Activated naive CD8-positive, alpha-beta T cell treated with anti-CD3 and anti-CD28 coated beads, Interleukin-2, amount 50 U/mL, for 24 hours (primary cell): ENCODE results near the gene ATP1B3.

Experiments
- ATAC-seq: fragments of 150-1000 bp; cut with Tn5 transposase; one replicate; pipeline ENCODE4 v1.10.0; 2021
- DNase-seq: peaks from one replicate; pipeline ENCODE4 v3.0.0; 2021
- H3K27ac Mint-ChIP-seq: one replicate; pipeline ENCODE4 v1.8.0; 2021; ENCODE audit warnings: mild to moderate bottlenecking, mixed read lengths
- H3K27me3 Mint-ChIP-seq: one replicate; pipeline ENCODE4 v1.8.0; 2021; ENCODE audit warnings: mixed read lengths
- H3K36me3 Mint-ChIP-seq: one replicate; pipeline ENCODE4 v1.8.0; 2021; ENCODE audit warnings: low read depth, mixed read lengths
- H3K4me1 Mint-ChIP-seq: one replicate; pipeline ENCODE4 v1.8.0; 2021; ENCODE audit warnings: mixed read lengths
- H3K4me3 Mint-ChIP-seq: one replicate; pipeline ENCODE4 v1.8.0; 2021; ENCODE audit warnings: mild to moderate bottlenecking, moderate library complexity, mixed read lengths
- H3K9me3 Mint-ChIP-seq: one replicate; pipeline ENCODE4 v1.8.0; 2021; ENCODE audit warnings: mixed read lengths

The ATP1B3 gene

DNA sequence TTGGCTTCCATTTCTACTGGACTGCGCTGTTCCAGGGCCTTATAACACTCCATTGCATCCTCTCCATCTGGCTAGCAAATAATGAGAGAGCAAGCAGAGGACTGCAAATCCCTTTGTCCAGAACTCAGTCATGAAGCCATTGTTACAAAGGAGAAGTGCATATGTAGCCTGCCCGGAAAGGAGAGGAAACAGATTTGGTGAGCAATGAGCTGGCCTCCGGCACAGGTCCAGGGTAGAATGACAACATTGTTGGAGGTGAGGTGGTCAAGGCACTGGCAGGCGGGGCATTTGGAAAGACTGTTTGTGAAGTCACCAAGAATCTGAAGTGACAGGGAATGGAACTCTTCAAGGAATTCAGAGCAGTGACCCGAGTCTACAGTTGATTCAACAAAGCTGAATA, 25.0 kb upstream of the ATP1B3 start:
- H3K36me3 Mint-ChIP-seq = no peaks in the 10 kb centered on the region
- peaks cover 4% of the 10 kb centered on the region for H3K27me3 Mint-ChIP-seq
- no peaks in the 10 kb centered on the region for H3K9me3 Mint-ChIP-seq
- no peaks in the 10 kb centered on the region for H3K4me1 Mint-ChIP-seq
- DNase-seq = no peak
- H3K27ac Mint-ChIP-seq = no peak overlapping the region
- H3K4me3 Mint-ChIP-seq = no peak overlapping the region
- no peak for ATAC-seq

DNA sequence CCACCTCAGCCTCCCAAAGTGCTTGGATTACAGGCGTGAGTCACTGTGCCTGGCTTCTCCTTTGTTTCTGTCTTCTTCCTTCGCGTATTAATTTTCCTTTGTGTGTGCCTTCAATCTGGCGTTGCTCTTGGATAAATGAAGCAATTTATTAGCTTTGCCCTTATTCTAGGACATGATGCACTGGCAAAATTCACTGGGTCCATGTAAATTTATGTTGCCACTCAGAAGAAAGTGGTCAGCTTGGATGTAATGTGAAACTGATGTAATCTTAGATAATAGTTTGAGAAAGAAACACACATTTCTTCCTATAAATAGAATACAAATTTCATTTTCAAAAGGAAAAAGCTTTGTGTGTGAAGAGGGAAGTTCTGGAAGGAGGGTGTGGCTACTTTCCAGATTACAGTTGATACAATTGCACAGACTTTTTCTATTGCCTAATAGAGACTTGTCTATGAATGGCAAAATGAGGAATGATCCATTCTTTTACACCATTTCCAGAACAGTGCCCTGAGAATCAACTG, 23.3 kb upstream of the ATP1B3 start:
- Mint-ChIP-seq H3K9me3 (no peaks in the 10 kb centered on the region), H3K27me3 (peaks cover 4% of the 10 kb centered on the region)
- DNase-seq = no peak

GRCh38 chr3:141853629-141854168, 22.7 kb upstream of the ATP1B3 start:
- Mint-ChIP-seq H3K4me1 (no peaks in the 10 kb centered on the region), H3K9me3 (no peaks in the 10 kb centered on the region), H3K27me3 (peaks cover 2% of the 10 kb centered on the region), H3K36me3 (no peaks in the 10 kb centered on the region), H3K27ac (no peak overlapping the region), H3K4me3 (no peak overlapping the region)
- ATAC-seq (no peak), DNase-seq (no peak)

More for the DNA sequence above, 23.3 kb upstream of the ATP1B3 start:
- Mint-ChIP-seq H3K36me3 (no peaks in the 10 kb centered on the region), H3K4me3 (no peak overlapping the region), H3K4me1 (no peaks in the 10 kb centered on the region), H3K27ac (no peak overlapping the region)
- no peak for ATAC-seq

GRCh38 chr3:141854599-141854998, 21.8 kb upstream of the ATP1B3 start:
- no peak overlapping the region for H3K27ac Mint-ChIP-seq
- H3K36me3 Mint-ChIP-seq = no peaks in the 10 kb centered on the region
- DNase-seq (no peak), ATAC-seq (no peak)
- peaks cover 2% of the 10 kb centered on the region for H3K27me3 Mint-ChIP-seq
- no peaks in the 10 kb centered on the region for H3K9me3 Mint-ChIP-seq
- H3K4me1 Mint-ChIP-seq = no peaks in the 10 kb centered on the region
- H3K4me3 Mint-ChIP-seq = no peak overlapping the region

- Mint-ChIP-seq H3K27me3 (no peaks in the 10 kb centered on the region), H3K9me3 (no peaks in the 10 kb centered on the region), H3K4me3 (no peak overlapping the region), H3K4me1 (peaks cover 2% of the 10 kb centered on the region), H3K36me3 (no peaks in the 10 kb centered on the region), H3K27ac (no peak overlapping the region)
- DNase-seq = no peak
- ATAC-seq = peak; percentile 10
These were observed 18.1 kb upstream of the ATP1B3 start for GRCh38 chr3:141858312-141858711.

DNA sequence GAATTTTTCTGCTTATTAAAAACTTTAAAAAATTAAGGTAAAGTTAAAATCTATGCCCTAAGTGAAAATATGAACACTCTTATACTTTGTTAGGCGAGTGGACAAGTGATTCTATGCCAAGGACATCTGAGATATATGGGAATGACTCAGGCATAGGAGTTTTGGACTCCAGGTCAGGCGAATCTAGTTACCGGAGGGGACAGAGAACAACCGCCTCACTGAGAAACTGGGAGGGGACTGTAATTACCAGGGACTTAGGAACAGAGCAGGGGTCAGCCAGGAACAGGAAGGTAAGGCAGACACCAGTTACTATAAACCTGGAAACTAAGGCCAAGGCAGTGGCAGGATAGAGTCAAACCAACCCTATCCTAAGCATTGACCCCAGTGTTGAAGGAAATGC, 16.8 kb upstream of the ATP1B3 start:
- Mint-ChIP-seq H3K27me3 (no peaks in the 10 kb centered on the region), H3K9me3 (no peaks in the 10 kb centered on the region), H3K36me3 (no peaks in the 10 kb centered on the region), H3K4me3 (no peak overlapping the region), H3K4me1 (peaks cover 15% of the 10 kb centered on the region), H3K27ac (no peak overlapping the region)
- DNase-seq (no peak), ATAC-seq (no peak)

- Mint-ChIP-seq H3K9me3 (no peaks in the 10 kb centered on the region), H3K4me1 (peaks cover 15% of the 10 kb centered on the region), H3K4me3 (no peak overlapping the region), H3K27ac (no peak overlapping the region), H3K36me3 (no peaks in the 10 kb centered on the region), H3K27me3 (no peaks in the 10 kb centered on the region)
- no peak for DNase-seq
- no peak for ATAC-seq
These were observed 16.3 kb upstream of the ATP1B3 start for GRCh38 chr3:141860086-141860669.

GRCh38 chr3:141860766-141861513, 15.5 kb upstream of the ATP1B3 start:
- ATAC-seq (no peak), DNase-seq (no peak)
- H3K36me3 Mint-ChIP-seq = no peaks in the 10 kb centered on the region
- H3K9me3 Mint-ChIP-seq = no peaks in the 10 kb centered on the region
- H3K27ac Mint-ChIP-seq = no peak overlapping the region
- no peak overlapping the region for H3K4me3 Mint-ChIP-seq
- H3K27me3 Mint-ChIP-seq = no peaks in the 10 kb centered on the region
- peaks cover 15% of the 10 kb centered on the region for H3K4me1 Mint-ChIP-seq

- H3K4me1 Mint-ChIP-seq = peaks cover 15% of the 10 kb centered on the region
- no peaks in the 10 kb centered on the region for H3K27me3 Mint-ChIP-seq
- H3K9me3 Mint-ChIP-seq = no peaks in the 10 kb centered on the region
- H3K4me3 Mint-ChIP-seq = no peak overlapping the region
- no peaks in the 10 kb centered on the region for H3K36me3 Mint-ChIP-seq
- no peak for ATAC-seq
- DNase-seq = no peak
- H3K27ac Mint-ChIP-seq = no peak overlapping the region
These were observed 14.1 kb upstream of the ATP1B3 start for GRCh38 chr3:141862279-141862816.

- peak overlapping the region; percentile 27 for H3K27ac Mint-ChIP-seq
- H3K36me3 Mint-ChIP-seq = no peaks in the 10 kb centered on the region
- peaks cover 15% of the 10 kb centered on the region for H3K4me1 Mint-ChIP-seq
- H3K27me3 Mint-ChIP-seq = no peaks in the 10 kb centered on the region
- DNase-seq (no peak), ATAC-seq (no peak)
- H3K4me3 Mint-ChIP-seq = no peak overlapping the region
- H3K9me3 Mint-ChIP-seq = no peaks in the 10 kb centered on the region
These were observed 13.0 kb upstream of the ATP1B3 start for GRCh38 chr3:141863491-141863890.

DNA sequence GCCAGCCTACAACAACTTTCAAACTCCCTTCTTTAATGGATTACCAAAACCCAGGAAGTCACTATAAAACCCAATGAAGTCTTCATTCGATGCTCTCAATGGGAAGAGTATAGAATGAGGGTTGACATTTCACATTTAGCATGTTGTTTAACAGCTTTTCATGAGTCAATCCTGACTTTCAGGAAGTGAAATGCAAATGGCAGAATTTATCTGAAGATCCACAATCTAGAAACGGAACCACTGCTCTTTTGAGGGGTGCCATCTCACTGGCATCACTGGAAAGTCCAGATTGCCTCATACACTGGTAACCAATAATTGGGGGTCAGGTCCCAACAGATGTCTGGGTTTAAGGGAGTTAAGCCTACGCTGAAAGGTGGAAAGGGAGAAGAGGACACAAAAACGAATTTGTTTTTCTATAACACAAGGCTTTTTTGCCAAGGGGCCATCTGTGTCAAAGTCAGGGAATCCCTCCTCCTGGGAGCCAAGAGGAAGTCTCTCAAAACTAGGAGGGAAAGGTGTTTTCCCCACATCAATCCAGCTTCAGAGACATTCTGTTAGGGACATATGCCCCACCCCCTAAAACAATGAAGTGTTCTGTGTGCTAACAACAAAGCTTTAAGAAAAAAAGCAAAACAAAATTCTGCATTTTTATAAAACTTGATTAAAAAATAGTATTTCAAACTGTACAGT, 12.0 kb upstream of the ATP1B3 start:
- Mint-ChIP-seq H3K4me1 (peaks cover 15% of the 10 kb centered on the region), H3K27ac (peak overlapping the region; percentile 48), H3K36me3 (no peaks in the 10 kb centered on the region), H3K4me3 (no peak overlapping the region), H3K27me3 (no peaks in the 10 kb centered on the region), H3K9me3 (no peaks in the 10 kb centered on the region)
- DNase-seq (no peak), ATAC-seq (no peak)

DNA sequence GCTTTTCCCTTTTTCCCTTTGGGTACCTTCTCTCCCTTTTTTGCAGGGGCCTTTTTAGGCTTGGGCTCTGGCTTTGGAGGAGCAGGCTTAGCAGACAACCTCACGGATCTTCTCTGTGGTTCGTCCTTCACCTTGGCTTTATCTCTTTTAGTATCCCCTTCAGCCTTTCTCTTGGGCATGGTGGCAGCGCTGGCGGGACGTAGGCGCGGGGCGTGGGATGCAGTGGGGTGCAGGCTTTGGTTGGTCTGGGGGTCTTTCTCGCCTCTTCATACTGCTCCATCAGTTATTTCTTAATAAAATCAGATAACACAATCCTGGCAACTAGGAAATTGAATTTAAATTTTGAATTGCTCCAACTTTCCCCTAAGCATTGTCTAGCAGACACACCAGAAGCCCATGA, 11.3 kb upstream of the ATP1B3 start:
- Mint-ChIP-seq H3K4me3 (no peak overlapping the region), H3K4me1 (peaks cover 15% of the 10 kb centered on the region), H3K27me3 (no peaks in the 10 kb centered on the region), H3K36me3 (no peaks in the 10 kb centered on the region), H3K9me3 (no peaks in the 10 kb centered on the region), H3K27ac (no peak overlapping the region)
- ATAC-seq (no peak), DNase-seq (no peak)

DNA sequence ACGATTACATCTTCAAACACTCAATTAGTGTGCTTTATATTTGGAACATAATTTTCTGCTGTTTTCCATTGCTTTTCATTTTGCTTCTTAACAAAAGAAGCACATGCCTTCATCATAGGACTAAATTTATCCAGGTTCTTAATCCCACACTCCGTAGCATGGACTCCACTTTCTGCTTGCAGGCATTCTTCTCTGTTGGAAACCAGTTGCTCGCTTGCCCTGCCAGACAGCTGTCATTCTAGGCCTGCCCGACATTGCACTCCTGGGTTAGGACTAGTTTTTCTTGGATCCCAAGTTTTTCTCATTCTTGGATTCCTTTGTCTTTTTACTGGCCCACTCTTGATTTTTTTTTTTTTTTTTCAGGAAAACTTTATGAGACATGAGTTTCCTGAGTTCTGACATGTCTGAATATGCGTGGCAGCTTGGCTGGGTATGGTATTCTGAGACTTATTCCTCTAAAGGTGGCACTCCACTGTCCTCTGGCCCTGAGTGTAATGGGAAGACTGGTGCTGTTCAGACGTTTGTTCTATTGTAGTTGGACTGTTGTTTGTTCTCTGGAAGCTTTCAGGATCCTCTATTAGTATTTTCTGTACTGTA, 6.3 kb upstream of the ATP1B3 start:
- Mint-ChIP-seq H3K4me1 (peaks cover 3% of the 10 kb centered on the region), H3K27ac (no peak overlapping the region)

GRCh38 chr3:141875374-141875892, 1.0 kb upstream of the ATP1B3 start:
- peaks cover 25% of the 10 kb centered on the region for H3K4me1 Mint-ChIP-seq
- no peaks in the 10 kb centered on the region for H3K9me3 Mint-ChIP-seq
- peaks cover 29% of the 10 kb centered on the region for H3K36me3 Mint-ChIP-seq
- peak overlapping the region; percentile 88 for H3K4me3 Mint-ChIP-seq
- DNase-seq = peak; percentile 86
- no peaks in the 10 kb centered on the region for H3K27me3 Mint-ChIP-seq
- peak; percentile 71 for ATAC-seq
- peak overlapping the region; percentile 96 for H3K27ac Mint-ChIP-seq

More for the DNA sequence above, 6.3 kb upstream of the ATP1B3 start:
- Mint-ChIP-seq H3K4me3 (no peak overlapping the region), H3K36me3 (no peaks in the 10 kb centered on the region), H3K27me3 (no peaks in the 10 kb centered on the region), H3K9me3 (no peaks in the 10 kb centered on the region)
- no peak for DNase-seq
- no peak for ATAC-seq
